Measurements from ENCODE around the gene CCDC12.

The CCDC12 gene

GRCh38 chr3:46959161-46959511 lies 17.4 kb downstream of the CCDC12 start:
- Histone ChIP-seq H3K4me3 (ENCODE audit: low read depth, low read length) (no peak overlapping the region), H3K4me1 (ENCODE audit: control insufficient read depth, insufficient read depth, low read length) (peaks cover 35% of the 10 kb centered on the region), H3K9me3 (ENCODE audit: control insufficient read depth, insufficient read depth, low read depth, low read length) (peaks cover 8% of the 10 kb centered on the region), H3K27me3 (ENCODE audit: control insufficient read depth, insufficient read depth, low read length) (no peaks in the 10 kb centered on the region), H3K9ac (ENCODE audit: low read length) (no peak overlapping the region), H3K27ac (ENCODE audit: low read depth, low read length) (no peak overlapping the region), H3K36me3 (ENCODE audit: control insufficient read depth, insufficient read depth, low read length) (peaks cover 9% of the 10 kb centered on the region)

- no peak overlapping the region for H3K9ac ChIP-seq (ENCODE audit: low read length)
- no peak overlapping the region for H3K27ac ChIP-seq (ENCODE audit: low read depth, low read length)
- peaks cover 9% of the 10 kb centered on the region for H3K36me3 ChIP-seq (ENCODE audit: control insufficient read depth, insufficient read depth, low read length)
Observed at GRCh38 chr3:46958467-46959160, 17.9 kb downstream of the CCDC12 start.

GRCh38 chr3:46957092-46957820 lies 19.3 kb downstream of the CCDC12 start:
- Histone ChIP-seq H3K36me3 (ENCODE audit: control insufficient read depth, insufficient read depth, low read length) (peaks cover 2% of the 10 kb centered on the region; the same call in 1 of the 2 replicates), H3K4me1 (ENCODE audit: control insufficient read depth, insufficient read depth, low read length) (peaks cover 49% of the 10 kb centered on the region), H3K9ac (ENCODE audit: low read length) (no peak overlapping the region), H3K27me3 (ENCODE audit: control insufficient read depth, insufficient read depth, low read length) (no peaks in the 10 kb centered on the region), H3K4me3 (ENCODE audit: low read depth, low read length) (no peak overlapping the region), H3K9me3 (ENCODE audit: control insufficient read depth, insufficient read depth, low read depth, low read length) (no peaks in the 10 kb centered on the region), H3K27ac (ENCODE audit: low read depth, low read length) (no peak overlapping the region)

More at GRCh38 chr3:46958467-46959160, 17.9 kb downstream of the CCDC12 start:
- peaks cover 41% of the 10 kb centered on the region for H3K4me1 ChIP-seq (ENCODE audit: control insufficient read depth, insufficient read depth, low read length)
- H3K27me3 ChIP-seq (ENCODE audit: control insufficient read depth, insufficient read depth, low read length): no peaks in the 10 kb centered on the region
- peaks cover 8% of the 10 kb centered on the region for H3K9me3 ChIP-seq (ENCODE audit: control insufficient read depth, insufficient read depth, low read depth, low read length)
- no peak overlapping the region for H3K4me3 ChIP-seq (ENCODE audit: low read depth, low read length)

- no peak overlapping the region for H3K4me3 ChIP-seq (ENCODE audit: low read depth, low read length)
- H3K27ac ChIP-seq (ENCODE audit: low read depth, low read length): no peak overlapping the region; the same call in 1 of the 2 replicates
- no peak overlapping the region for H3K9ac ChIP-seq (ENCODE audit: low read length)
- no peaks in the 10 kb centered on the region for H3K27me3 ChIP-seq (ENCODE audit: control insufficient read depth, insufficient read depth, low read length)
- no peaks in the 10 kb centered on the region for H3K9me3 ChIP-seq (ENCODE audit: control insufficient read depth, insufficient read depth, low read depth, low read length)
- H3K36me3 ChIP-seq (ENCODE audit: control insufficient read depth, insufficient read depth, low read length): peaks cover 2% of the 10 kb centered on the region; the same call in 1 of the 2 replicates
- H3K4me1 ChIP-seq (ENCODE audit: control insufficient read depth, insufficient read depth, low read length): peaks cover 41% of the 10 kb centered on the region
Observed at GRCh38 chr3:46955801-46956259, 20.7 kb downstream of the CCDC12 start.

- H3K27me3 ChIP-seq (ENCODE audit: control insufficient read depth, insufficient read depth, low read length): no peaks in the 10 kb centered on the region
- peaks cover 36% of the 10 kb centered on the region for H3K4me1 ChIP-seq (ENCODE audit: control insufficient read depth, insufficient read depth, low read length)
- H3K27ac ChIP-seq (ENCODE audit: low read depth, low read length): no peak overlapping the region
- H3K36me3 ChIP-seq (ENCODE audit: control insufficient read depth, insufficient read depth, low read length): peaks cover 2% of the 10 kb centered on the region; the same call in 1 of the 2 replicates
- H3K9me3 ChIP-seq (ENCODE audit: control insufficient read depth, insufficient read depth, low read depth, low read length): no peaks in the 10 kb centered on the region
- no peak overlapping the region for H3K9ac ChIP-seq (ENCODE audit: low read length)
- H3K4me3 ChIP-seq (ENCODE audit: low read depth, low read length): no peak overlapping the region
Observed at GRCh38 chr3:46955157-46955556, 21.4 kb downstream of the CCDC12 start.

GRCh38 chr3:46954178-46954577 lies 22.4 kb downstream of the CCDC12 start:
- Histone ChIP-seq H3K9me3 (ENCODE audit: control insufficient read depth, insufficient read depth, low read depth, low read length) (no peaks in the 10 kb centered on the region), H3K9ac (ENCODE audit: low read length) (no peak overlapping the region), H3K4me3 (ENCODE audit: low read depth, low read length) (no peak overlapping the region), H3K36me3 (ENCODE audit: control insufficient read depth, insufficient read depth, low read length) (peaks cover under 1% of the 10 kb centered on the region; the same call in 1 of the 2 replicates), H3K4me1 (ENCODE audit: control insufficient read depth, insufficient read depth, low read length) (peaks cover 36% of the 10 kb centered on the region), H3K27ac (ENCODE audit: low read depth, low read length) (no peak overlapping the region), H3K27me3 (ENCODE audit: control insufficient read depth, insufficient read depth, low read length) (no peaks in the 10 kb centered on the region)

GRCh38 chr3:46953234-46954010 lies 23.1 kb downstream of the CCDC12 start:
- Histone ChIP-seq H3K9ac (ENCODE audit: low read length) (no peak overlapping the region), H3K4me3 (ENCODE audit: low read depth, low read length) (no peak overlapping the region), H3K4me1 (ENCODE audit: control insufficient read depth, insufficient read depth, low read length) (peaks cover 40% of the 10 kb centered on the region), H3K27me3 (ENCODE audit: control insufficient read depth, insufficient read depth, low read length) (no peaks in the 10 kb centered on the region), H3K36me3 (ENCODE audit: control insufficient read depth, insufficient read depth, low read length) (no peaks in the 10 kb centered on the region; the same call in 1 of the 2 replicates), H3K27ac (ENCODE audit: low read depth, low read length) (no peak overlapping the region), H3K9me3 (ENCODE audit: control insufficient read depth, insufficient read depth, low read depth, low read length) (no peaks in the 10 kb centered on the region)

GRCh38 chr3:46952813-46953212 lies 23.7 kb downstream of the CCDC12 start:
- Histone ChIP-seq H3K27me3 (ENCODE audit: control insufficient read depth, insufficient read depth, low read length) (no peaks in the 10 kb centered on the region), H3K9me3 (ENCODE audit: control insufficient read depth, insufficient read depth, low read depth, low read length) (no peaks in the 10 kb centered on the region), H3K27ac (ENCODE audit: low read depth, low read length) (no peak overlapping the region), H3K36me3 (ENCODE audit: control insufficient read depth, insufficient read depth, low read length) (peaks cover 4% of the 10 kb centered on the region; the same call in 1 of the 2 replicates), H3K4me1 (ENCODE audit: control insufficient read depth, insufficient read depth, low read length) (peaks cover 46% of the 10 kb centered on the region), H3K9ac (ENCODE audit: low read length) (no peak overlapping the region), H3K4me3 (ENCODE audit: low read depth, low read length) (no peak overlapping the region)

GRCh38 chr3:46950650-46951241 lies 25.8 kb downstream of the CCDC12 start:
- peaks cover 63% of the 10 kb centered on the region for H3K4me1 ChIP-seq (ENCODE audit: control insufficient read depth, insufficient read depth, low read length)
- no peak overlapping the region for H3K9ac ChIP-seq (ENCODE audit: low read length)
- no peaks in the 10 kb centered on the region for H3K27me3 ChIP-seq (ENCODE audit: control insufficient read depth, insufficient read depth, low read length)
- peaks cover 22% of the 10 kb centered on the region for H3K36me3 ChIP-seq (ENCODE audit: control insufficient read depth, insufficient read depth, low read length)
- H3K9me3 ChIP-seq (ENCODE audit: control insufficient read depth, insufficient read depth, low read depth, low read length): no peaks in the 10 kb centered on the region
- no peak overlapping the region for H3K27ac ChIP-seq (ENCODE audit: low read depth, low read length)
- H3K4me3 ChIP-seq (ENCODE audit: low read depth, low read length): no peak overlapping the region

- Histone ChIP-seq H3K4me1 (ENCODE audit: control insufficient read depth, insufficient read depth, low read length) (peaks cover 60% of the 10 kb centered on the region), H3K4me3 (ENCODE audit: low read depth, low read length) (no peak overlapping the region), H3K9me3 (ENCODE audit: control insufficient read depth, insufficient read depth, low read depth, low read length) (no peaks in the 10 kb centered on the region), H3K27me3 (ENCODE audit: control insufficient read depth, insufficient read depth, low read length) (no peaks in the 10 kb centered on the region), H3K9ac (ENCODE audit: low read length) (no peak overlapping the region), H3K36me3 (ENCODE audit: control insufficient read depth, insufficient read depth, low read length) (peaks cover 23% of the 10 kb centered on the region), H3K27ac (ENCODE audit: low read depth, low read length) (no peak overlapping the region)
Observed at GRCh38 chr3:46950177-46950576, 26.4 kb downstream of the CCDC12 start.
